ENCODE data around the gene SLC12A9.
A peak's percentile ranks its signal among the peaks of the same experiment; 100 is the strongest.
"Not testable (repeated sequence)": the region's sequence is repeated elsewhere in the genome, so short reads cannot be mapped to it uniquely, and the experiment has no call there.

SLC12A9 gene, protein sequence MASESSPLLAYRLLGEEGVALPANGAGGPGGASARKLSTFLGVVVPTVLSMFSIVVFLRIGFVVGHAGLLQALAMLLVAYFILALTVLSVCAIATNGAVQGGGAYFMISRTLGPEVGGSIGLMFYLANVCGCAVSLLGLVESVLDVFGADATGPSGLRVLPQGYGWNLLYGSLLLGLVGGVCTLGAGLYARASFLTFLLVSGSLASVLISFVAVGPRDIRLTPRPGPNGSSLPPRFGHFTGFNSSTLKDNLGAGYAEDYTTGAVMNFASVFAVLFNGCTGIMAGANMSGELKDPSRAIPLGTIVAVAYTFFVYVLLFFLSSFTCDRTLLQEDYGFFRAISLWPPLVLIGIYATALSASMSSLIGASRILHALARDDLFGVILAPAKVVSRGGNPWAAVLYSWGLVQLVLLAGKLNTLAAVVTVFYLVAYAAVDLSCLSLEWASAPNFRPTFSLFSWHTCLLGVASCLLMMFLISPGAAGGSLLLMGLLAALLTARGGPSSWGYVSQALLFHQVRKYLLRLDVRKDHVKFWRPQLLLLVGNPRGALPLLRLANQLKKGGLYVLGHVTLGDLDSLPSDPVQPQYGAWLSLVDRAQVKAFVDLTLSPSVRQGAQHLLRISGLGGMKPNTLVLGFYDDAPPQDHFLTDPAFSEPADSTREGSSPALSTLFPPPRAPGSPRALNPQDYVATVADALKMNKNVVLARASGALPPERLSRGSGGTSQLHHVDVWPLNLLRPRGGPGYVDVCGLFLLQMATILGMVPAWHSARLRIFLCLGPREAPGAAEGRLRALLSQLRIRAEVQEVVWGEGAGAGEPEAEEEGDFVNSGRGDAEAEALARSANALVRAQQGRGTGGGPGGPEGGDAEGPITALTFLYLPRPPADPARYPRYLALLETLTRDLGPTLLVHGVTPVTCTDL

DNA sequence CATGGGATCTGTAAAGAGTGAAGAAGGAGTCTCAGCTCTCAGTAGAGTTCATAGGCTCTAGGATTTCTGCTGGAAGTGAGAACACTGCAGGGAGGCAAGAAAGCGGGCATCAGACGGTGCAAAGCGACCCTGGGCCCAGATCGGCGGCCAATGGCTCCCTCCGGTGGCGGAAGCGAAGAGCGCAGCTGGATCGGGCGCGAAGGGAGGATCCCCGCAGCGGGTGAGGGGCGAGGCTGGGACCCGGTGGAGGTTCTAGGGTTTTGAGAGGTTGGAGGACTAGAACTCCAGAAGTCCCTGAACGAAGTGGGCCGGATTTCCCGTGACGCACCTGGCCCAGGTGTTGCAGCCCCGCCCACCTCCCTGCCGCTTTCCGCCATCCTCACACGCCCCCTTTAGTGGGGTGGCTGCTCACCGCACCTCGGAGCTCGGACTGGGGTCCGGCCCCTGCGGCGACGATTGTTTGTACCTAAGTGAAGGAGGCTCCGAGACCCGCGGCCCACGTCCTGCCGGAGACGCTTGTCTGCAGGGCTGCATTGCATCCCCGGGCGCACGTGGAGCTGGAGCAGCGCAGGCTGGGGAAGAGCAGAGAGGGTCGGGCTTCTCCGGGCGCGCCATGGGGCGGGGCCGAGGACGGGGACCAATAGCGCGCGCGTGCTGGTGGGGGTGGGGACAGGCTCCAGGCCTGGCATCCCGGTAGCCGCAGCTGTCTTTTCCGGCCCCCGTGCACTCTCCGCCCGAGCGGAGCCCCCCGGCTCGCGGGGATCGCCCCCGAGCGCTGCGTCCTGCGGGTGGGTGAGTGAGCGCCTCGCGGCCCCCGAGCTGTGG lies at the start of gene SLC12A9:
SLC12A9 (plus strand) TSS at position 666 of the 825 bp plus-strand sequence. CDS start 1,485 bp downstream, outside the sequence.
- H3K4me3 ChIP-seq (ENCODE audit: low read depth, low read length) = peak within 1 kb of the TSS; percentile 81
- peak; percentile 71 for DNase-seq (ENCODE audit: low read depth)
- TF ChIP-seq, protein P1, sequence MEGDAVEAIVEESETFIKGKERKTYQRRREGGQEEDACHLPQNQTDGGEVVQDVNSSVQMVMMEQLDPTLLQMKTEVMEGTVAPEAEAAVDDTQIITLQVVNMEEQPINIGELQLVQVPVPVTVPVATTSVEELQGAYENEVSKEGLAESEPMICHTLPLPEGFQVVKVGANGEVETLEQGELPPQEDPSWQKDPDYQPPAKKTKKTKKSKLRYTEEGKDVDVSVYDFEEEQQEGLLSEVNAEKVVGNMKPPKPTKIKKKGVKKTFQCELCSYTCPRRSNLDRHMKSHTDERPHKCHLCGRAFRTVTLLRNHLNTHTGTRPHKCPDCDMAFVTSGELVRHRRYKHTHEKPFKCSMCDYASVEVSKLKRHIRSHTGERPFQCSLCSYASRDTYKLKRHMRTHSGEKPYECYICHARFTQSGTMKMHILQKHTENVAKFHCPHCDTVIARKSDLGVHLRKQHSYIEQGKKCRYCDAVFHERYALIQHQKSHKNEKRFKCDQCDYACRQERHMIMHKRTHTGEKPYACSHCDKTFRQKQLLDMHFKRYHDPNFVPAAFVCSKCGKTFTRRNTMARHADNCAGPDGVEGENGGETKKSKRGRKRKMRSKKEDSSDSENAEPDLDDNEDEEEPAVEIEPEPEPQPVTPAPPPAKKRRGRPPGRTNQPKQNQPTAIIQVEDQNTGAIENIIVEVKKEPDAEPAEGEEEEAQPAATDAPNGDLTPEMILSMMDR (IDR thresholded peaks at IDR 0.05; ENCODE audit: control insufficient read depth, extremely low read depth, insufficient read depth) = peak; percentile 89

DNA sequence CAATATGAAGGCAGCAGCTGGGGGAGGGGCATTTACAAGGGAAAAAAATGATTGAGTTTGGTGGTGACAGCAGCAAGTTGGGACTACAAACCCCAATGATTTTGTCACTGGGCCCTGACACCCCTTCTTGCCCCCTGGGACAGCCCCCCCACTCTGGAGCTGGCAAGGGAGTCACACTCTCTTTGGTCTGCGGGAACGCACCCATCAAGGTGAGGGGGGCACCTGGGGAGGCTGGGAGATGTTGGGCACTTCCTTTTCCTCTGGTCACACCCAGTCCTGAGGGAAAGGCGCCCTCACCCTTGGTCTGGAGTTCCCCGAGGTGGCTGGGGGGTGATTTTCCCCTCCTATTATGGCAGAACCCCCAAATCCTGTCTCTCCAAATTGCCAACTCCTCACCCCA lies 49.6 kb upstream of the SLC12A9 start:
- DNase-seq (ENCODE audit: low read depth) = no peak
- TF ChIP-seq, protein P1 (IDR thresholded peaks at IDR 0.05; ENCODE audit: control insufficient read depth, extremely low read depth, insufficient read depth) = no peak

DNA sequence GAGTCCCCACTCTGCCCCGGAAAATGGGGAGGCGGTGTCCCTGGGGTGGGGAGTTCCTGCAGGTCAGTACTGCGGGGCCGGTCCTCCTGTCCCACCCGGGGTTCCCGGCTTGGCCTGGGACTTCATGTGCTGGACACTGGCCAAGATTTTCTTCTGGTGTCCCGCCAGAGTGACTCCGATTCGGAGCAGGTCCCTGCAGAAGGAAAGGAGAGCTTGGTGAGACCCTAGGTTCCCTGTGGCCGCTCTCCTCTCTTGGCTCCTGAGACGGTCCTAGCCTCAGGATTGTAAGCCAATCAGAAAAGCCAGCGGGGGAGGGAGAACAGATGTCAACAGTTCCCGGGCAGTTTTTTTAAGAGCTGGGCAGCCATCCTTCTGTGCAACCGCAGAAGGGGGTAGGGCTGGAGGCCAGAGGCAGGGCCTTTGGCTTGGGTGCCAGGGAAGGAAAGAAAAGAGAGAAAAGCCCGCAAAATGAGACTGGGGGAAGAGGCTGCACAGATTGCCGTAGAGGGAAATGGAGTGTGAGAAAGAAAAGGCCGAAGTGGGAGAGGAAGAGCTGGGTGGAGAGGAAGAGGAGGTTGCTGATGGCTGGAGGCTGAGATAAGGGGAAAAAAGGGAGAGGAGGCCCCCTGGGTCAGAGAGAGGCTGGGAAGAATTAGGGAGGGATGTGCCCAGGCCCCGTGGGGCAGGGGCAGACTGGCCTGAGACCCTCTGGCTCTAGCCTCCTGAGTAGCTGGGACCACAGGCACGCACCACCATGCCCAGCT lies 48.9 kb upstream of the SLC12A9 start:
- DNase-seq (ENCODE audit: low read depth) = peak; percentile 43
- TF ChIP-seq, protein P1 (IDR thresholded peaks at IDR 0.05; ENCODE audit: control insufficient read depth, extremely low read depth, insufficient read depth) = no peak
- no peak overlapping the region for H3K4me3 ChIP-seq (ENCODE audit: low read depth, low read length)

More for the DNA sequence above, 49.6 kb upstream of the SLC12A9 start:
- H3K4me3 ChIP-seq (ENCODE audit: low read depth, low read length) = no peak overlapping the region

DNA sequence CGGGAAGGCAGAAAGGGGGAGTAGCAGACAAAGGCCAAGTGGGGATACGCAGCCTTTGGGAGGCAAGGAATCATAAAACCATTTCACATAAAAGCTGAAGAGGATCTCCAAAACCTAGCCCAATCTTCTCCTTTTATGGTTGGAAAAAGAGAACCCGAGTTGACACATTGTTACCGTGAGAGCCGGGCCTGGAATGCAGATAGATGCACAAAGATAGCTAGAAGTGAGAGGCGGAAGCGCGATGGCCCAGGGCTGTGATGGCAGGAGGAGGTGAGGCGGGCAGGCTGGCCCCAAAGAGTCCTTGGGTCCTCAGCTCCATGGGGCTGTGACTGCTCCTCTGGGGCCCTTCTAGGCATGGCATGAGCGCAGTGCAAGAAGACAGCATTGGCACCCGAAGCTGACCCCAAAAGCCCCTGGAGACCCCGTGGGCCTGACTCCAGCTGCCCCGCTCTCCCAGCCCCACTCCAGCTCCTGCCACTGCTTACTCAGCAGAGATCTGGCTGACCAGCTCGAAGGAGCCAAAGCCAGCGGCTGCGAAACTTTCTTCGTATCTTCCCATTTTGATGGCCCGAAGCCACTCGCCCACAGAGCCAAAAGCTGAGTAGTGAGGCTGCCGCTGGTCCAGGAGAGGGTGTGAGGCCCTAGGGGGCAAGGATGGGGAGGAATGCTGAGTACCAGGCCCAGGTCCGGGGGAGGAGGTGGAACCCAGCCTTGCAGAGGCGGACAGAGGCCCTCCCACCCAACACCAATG lies 47.7 kb upstream of the SLC12A9 start:
- no peak for DNase-seq (ENCODE audit: low read depth)
- TF ChIP-seq, protein P1 (IDR thresholded peaks at IDR 0.05; ENCODE audit: control insufficient read depth, extremely low read depth, insufficient read depth) = no peak
- no peak overlapping the region for H3K4me3 ChIP-seq (ENCODE audit: low read depth, low read length)

DNA sequence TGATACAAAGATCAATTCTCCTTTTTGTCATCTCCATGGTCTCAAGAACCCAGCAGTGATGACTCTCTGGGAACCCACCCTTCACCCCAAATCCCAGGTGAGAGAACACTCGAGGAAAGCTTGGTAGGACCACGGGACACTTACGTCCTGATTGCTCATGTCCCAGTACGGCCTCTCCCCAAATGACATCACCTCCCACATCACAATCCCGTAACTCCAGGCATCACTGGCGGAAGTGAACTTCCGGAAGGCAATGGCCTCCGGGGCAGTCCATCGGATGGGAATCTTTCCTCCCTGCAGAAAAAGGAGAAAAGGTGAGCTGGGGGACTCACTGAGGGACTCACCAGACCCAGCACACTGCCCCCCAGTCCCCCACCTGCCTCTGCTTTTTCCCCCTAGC lies 46.2 kb upstream of the SLC12A9 start:
- no peak for DNase-seq (ENCODE audit: low read depth)
- H3K4me3 ChIP-seq (ENCODE audit: low read depth, low read length) = no peak overlapping the region
- TF ChIP-seq, protein P1 (IDR thresholded peaks at IDR 0.05; ENCODE audit: control insufficient read depth, extremely low read depth, insufficient read depth) = no peak

DNA sequence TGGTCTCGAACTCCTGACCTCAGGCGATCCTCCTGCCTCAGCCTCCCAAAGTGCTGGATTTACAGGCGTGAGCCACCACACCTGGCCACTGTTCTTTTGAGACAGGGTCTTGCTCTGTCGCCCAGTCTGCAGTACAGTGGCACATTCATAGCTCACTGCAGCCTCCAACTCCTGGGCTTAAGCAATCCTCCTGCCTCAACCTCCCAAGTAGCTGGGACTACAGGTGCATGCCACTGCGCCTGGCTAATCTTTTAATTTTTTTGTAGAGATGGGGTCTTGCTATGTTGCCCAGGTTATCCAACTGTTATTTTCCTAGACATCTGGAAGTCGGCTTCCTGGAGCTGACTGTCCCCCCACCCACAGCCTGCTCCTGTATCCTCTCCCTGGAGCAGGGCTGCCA lies 45.6 kb upstream of the SLC12A9 start:
- not testable (repeated sequence) for DNase-seq (ENCODE audit: low read depth); H3K4me3 ChIP-seq (ENCODE audit: low read depth, low read length)
